SK-MEL-5 (cell line): Measurements from ENCODE around the gene KDM4C. TPM values are rescaled to one million over a fixed set of nuclear protein-coding genes. Genes with fewer than 3 reads are reported as not detected.

Source experiments
- DNase-seq: peaks from one replicate; pipeline ENCODE4 v3.0.0-alpha.2; 2016; ENCODE audit warnings: low read depth, low spot score
- in situ Hi-C: cut with HindIII; loops from 2 replicates; pipeline ENCODE4 v1.10.0; 2016; ENCODE audit warnings: low sequenced_read_pairs, high pct_unique_total_duplicates, low pct_unique_long_range_greater_than_20kb
- total RNA-seq: library from RNA; depleted of rRNA; stranded (reverse); fragments of >200 nt; shearing (Covaris generic); gene quantifications from 2 replicates; pipeline ENCODE4 v1.2.3, GENCODE V29; 2014

Gene KDM4C
- total RNA-seq, 1 experiment from 2014 or later, result 13.3 TPM

DNA sequence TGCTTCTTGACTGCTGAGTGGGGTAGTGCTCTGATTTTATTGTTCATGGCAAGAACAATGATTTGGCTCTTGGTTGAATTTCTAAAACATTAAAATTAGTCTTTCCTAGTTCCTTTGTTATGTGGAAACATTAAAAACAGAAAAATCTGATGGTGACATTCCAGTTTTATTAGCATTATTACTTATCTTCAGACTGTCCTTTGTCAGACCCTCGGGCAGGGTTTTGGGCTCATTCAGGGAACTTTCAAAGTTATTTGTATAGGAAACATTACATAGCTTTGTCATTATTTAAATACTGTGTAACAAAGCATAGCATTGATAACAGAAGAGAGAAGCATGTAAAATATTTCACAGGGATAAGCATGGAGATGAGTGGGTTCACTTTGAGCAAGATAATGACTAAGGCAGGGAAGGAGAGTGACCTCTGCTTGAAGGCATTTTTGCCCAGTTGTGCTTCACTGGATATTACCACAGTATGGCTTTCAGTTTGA lies 119.9 kb downstream of the KDM4C start:
- peak; percentile 54 for DNase-seq
- in situ Hi-C loops, result no loop called here

GRCh38 chr9:6880626-6881025 lies 122.9 kb downstream of the KDM4C start:
- no peak for DNase-seq
- in situ Hi-C loops, result no loop called here

DNA sequence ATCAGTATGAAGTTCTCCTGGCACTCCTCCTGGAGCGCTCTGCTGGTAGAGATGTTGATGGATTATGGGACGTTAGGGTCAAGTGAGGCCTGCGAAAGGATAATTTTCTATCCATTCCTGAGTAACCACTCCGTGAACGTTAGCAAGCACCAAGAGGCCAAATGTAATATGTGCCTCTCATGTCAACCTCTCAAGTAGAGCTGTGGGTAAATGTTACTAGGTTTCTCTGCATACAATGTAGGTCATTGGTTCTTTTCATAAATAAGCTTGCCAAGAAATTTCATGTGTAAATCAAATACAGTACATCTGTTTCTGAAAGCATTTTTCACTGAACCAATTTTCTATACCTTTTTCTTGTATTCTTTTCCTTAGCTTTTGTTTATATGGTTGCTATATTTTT lies 126.3 kb downstream of the KDM4C start:
- DNase-seq, result no peak
- in situ Hi-C loops, result no loop called here

DNA sequence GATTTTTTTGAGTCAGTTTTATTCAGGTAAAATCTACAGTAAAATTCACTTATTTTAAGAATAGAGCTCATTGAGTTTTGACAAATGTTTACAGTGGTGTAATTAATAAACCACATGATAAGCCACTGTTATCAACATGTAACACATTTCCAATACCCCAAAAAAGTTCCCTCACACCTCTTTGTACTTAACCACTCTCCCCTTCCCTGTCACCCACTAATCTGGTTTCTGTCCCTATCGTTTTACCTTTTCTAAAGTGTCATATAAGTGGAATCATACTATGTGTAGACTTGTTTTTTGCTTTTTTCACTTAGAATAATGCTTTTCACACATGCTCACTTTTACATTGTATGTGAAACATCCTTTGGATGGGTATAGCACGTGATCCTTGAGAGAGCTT lies 127.2 kb downstream of the KDM4C start:
- in situ Hi-C loops, result no loop called here
- no peak for DNase-seq

GRCh38 chr9:6887051-6887450 lies 129.3 kb downstream of the KDM4C start:
- in situ Hi-C loops, result no loop called here

GRCh38 chr9:6889868-6890267 lies 132.1 kb downstream of the KDM4C start:
- DNase-seq, result no peak
- in situ Hi-C loops, result no loop called here

More at GRCh38 chr9:6887051-6887450, 129.3 kb downstream of the KDM4C start:
- no peak for DNase-seq

- no peak for DNase-seq
- in situ Hi-C loops, result no loop called here
Measured at GRCh38 chr9:6893350-6894131, 135.8 kb downstream of the KDM4C start.

DNA sequence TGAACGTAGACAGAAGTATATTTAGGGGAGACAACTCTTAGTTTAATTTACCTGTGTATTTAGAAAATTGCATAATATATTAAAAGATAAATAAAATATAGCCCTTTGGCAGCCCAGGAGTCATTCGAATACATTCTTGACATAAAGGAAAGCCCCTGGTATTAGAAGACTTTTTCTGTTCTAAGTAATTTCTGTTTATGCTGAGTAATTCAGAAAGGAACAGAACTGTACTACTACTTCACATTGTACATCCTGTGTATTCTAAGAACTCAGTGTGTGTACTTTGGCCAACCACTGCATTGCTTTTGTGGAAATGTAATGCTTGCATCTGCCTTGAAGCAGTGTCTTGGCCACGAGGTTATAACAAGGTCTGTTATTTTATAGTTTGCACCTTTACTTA lies 136.4 kb downstream of the KDM4C start:
- DNase-seq, result no peak
- in situ Hi-C loops, result no loop called here

DNA sequence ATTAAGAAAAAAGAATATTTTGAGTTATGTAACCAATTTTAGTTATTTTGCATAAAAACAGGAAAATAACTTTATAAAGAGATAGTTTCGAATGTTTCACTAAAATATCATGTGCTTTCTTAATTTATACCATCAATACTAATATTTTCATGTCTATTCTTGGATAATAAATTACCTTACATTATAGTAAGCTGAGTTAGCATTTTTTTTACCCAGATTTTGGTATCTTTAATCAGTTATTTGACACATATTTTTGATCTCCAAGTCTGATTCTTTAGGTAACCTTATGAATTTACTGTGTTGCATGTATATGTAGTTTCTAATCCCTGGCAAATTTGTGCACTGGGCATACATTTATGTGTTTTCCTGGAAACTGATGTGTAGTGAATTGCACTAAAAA lies 138.0 kb downstream of the KDM4C start:
- no peak for DNase-seq
- in situ Hi-C loops, result no loop called here

- in situ Hi-C loops, result no loop called here
- DNase-seq, result no peak
Measured at GRCh38 chr9:6896562-6896961, 138.8 kb downstream of the KDM4C start.

- in situ Hi-C loops, result no loop called here
- peak; percentile 5 for DNase-seq
Measured at GRCh38 chr9:6897207-6897822, 139.5 kb downstream of the KDM4C start.

DNA sequence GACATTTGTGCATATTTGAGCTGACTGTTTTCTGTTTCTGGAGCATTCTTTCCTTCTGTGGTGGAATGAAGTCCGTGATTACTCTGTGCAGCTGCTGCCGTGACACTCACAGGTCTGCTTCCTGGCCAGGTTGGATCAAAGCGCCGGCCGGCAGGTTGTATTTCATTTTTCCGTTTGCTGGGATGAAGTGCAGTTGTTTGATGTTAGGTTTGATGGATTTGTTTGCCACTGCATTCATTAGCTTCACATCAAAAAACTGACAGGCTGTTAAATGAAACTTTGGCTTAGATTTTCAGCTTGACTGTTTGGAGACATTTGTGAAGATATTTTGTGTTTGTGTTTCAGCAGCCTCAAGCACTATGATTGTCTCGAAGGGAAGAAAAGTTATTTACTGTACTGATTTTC lies 140.1 kb downstream of the KDM4C start:
- in situ Hi-C loops, result no loop called here
- no peak for DNase-seq

- in situ Hi-C loops, result no loop called here
- no peak for DNase-seq
Measured at GRCh38 chr9:6899274-6899673, 141.5 kb downstream of the KDM4C start.

DNA sequence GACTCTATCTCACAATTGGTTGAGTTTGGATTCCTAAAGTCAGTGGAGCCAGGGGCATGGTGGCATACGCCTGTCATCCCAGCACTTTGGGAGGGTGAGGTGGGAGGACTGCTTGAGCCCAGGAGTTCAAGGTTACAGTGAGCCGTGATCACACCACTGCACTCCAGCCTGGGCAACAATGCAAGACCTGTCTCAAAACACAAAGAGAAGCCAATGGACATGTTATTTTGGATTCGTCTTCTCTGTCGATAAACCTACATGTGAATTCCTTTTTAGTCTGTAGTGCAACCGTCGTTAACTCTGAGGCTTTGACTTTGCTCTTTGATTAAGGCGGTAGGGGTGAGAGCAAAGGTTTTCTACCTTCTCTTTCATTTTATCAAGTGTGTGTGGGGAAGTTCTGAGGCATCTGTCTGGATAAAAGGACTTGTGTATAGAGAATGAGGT lies 142.7 kb downstream of the KDM4C start:
- no peak for DNase-seq
- in situ Hi-C loops, result no loop called here

DNA sequence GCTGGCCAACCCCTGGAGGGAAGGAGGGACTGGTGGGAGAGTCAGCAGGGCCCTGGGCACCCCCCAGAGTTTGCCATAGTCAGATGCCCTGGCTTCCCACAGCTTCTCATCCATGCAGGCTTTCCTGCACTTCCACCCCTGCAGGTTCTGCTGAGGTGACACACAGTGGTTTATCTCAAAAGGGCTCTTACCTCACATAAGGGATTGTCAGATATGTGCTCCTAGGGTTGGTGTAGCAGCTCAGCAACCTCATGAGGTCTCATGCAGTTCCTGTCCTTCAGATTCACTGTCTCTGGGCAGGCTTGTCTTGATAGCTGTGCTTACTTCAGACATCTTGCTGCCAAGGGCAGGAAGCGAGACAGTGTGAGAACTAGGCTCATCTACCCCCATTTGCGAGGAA lies 143.4 kb downstream of the KDM4C start:
- DNase-seq, result no peak
- in situ Hi-C loops, result no loop called here

- in situ Hi-C loops, result no loop called here
Measured at GRCh38 chr9:6902423-6902822, 144.7 kb downstream of the KDM4C start.

DNA sequence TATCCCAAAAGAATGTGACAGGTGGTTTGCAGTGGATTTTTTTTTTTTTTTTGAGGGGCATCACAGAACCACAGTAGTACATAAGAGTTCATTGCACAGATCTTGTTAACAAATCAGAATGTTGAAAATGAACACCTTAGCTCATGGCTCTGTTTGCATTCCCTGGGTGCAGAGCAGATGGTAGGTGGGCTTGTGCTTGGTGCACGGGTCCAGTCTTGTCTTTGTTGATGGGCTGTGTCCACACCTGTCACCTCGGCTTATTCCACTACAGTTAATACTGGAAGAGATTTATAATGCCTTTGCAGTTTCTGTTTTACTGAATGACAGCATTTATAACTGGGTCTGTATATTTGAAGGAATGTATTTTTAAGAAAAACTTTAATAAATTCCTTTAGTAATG lies 146.6 kb downstream of the KDM4C start:
- no peak for DNase-seq
- in situ Hi-C loops, result no loop called here

More at GRCh38 chr9:6902423-6902822, 144.7 kb downstream of the KDM4C start:
- no peak for DNase-seq

DNA sequence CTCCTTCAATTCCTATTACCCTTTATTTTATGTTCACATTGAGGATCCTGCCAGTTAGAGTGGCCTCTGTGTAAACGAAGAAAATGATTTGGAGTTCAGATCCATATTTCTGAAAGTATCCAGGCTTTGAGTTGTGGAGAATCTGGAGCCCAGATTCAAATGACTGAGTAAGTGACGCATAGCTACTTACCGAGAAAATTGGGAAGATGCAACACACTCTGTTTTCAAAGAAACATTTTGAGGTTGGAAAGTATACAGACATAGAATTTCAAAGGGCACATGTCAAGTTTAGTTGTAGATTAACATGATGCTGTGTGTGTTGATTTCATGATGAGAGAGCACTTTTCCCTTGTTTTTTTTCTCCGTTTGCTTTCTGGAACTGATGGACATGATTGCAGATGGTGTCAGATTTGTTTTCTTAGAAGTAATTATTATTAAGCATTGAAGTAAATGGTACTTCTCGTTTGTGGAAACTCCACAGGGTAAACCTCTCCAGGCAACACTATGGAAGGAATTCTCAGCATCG lies 148.1 kb downstream of the KDM4C start:
- in situ Hi-C loops, result no loop called here
- DNase-seq, result no peak
